BE2C (cell line): Measurements from ENCODE around the gene NRG4.
"Not testable (repeated sequence)": the region's sequence is repeated elsewhere in the genome, so short reads cannot be mapped to it uniquely, and the experiment has no call there.

Experiments used
- DNase-seq: peaks from one replicate; pipeline ENCODE4 v3.0.0-alpha.2; 2020
- H3K27me3 ChIP-seq: fragments of 250-450 bp; sonication (Bioruptor Pico); 2 replicates; pipeline ENCODE4 v1.5.1; 2020; ENCODE audit warnings: mild to moderate bottlenecking
- H3K36me3 ChIP-seq: fragments of 250-450 bp; sonication (Bioruptor Pico); 2 replicates; pipeline ENCODE4 v1.5.1; 2020; ENCODE audit warnings: mild to moderate bottlenecking
- H3K4me1 ChIP-seq: fragments of 250-450 bp; sonication (Bioruptor Pico); 2 replicates; pipeline ENCODE4 v1.5.1; 2020
- H3K4me3 ChIP-seq: 2 replicates; pipeline ENCODE4 v1.5.1; 2011; ENCODE audit warnings: low read depth, low read length
- H3K9me3 ChIP-seq: fragments of 250-450 bp; sonication (Bioruptor Pico); 2 replicates; pipeline ENCODE4 v1.5.1; 2020
- TF ChIP-seq, protein P1 (sequence below): IDR thresholded peaks from 2 replicates; pipeline ENCODE4 v1.5.1; 2012; ENCODE audit warnings: mild to moderate bottlenecking, low read depth, low read length

NRG4 gene

DNA sequence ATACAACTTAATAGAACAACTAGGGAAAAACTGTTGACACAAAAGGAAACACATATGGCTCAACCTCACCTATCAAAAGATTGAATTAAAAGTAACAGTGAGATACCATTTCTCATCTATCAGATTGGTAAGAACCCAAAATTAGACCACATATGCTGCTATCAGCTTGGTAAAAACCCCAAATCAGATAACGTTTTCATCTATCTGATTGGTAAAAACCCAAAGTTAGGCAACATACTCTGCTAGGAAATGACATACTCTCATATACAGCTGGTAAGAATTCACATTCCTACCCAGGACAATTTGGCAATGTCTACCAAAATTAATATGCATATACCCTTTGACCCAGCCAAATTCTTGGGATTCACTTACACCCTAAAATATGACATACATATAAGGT is 26.3 kb downstream of the NRG4 start:
- Histone ChIP-seq H3K4me1 (no peaks in the 10 kb centered on the region), H3K36me3 (no peaks in the 10 kb centered on the region), H3K4me3 (no peak overlapping the region), H3K27me3 (peaks cover 18% of the 10 kb centered on the region), H3K9me3 (no peaks in the 10 kb centered on the region)
- TF ChIP-seq, protein P1, sequence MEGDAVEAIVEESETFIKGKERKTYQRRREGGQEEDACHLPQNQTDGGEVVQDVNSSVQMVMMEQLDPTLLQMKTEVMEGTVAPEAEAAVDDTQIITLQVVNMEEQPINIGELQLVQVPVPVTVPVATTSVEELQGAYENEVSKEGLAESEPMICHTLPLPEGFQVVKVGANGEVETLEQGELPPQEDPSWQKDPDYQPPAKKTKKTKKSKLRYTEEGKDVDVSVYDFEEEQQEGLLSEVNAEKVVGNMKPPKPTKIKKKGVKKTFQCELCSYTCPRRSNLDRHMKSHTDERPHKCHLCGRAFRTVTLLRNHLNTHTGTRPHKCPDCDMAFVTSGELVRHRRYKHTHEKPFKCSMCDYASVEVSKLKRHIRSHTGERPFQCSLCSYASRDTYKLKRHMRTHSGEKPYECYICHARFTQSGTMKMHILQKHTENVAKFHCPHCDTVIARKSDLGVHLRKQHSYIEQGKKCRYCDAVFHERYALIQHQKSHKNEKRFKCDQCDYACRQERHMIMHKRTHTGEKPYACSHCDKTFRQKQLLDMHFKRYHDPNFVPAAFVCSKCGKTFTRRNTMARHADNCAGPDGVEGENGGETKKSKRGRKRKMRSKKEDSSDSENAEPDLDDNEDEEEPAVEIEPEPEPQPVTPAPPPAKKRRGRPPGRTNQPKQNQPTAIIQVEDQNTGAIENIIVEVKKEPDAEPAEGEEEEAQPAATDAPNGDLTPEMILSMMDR: no peak
- DNase-seq: no peak

DNA sequence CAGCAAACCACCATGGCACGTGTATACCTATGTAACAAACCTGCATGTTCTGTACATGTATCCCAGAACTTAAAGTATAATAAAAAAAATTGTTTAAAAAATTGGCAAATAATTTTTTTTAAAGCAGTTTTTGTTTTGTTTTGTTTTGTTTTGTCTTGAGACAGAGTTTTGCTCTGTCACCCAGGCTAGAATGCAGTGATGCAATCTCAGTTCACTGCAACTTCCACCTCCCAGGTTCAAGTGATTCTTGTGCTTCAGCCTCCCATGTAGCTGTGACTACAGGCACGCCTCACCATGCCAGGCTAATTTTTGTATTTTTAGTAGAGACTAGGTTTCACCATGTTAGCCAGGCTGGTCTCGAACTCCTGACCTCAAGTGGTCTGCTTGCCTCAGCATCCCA is 27.5 kb downstream of the NRG4 start:
- not testable (repeated sequence) for DNase-seq, H3K9me3 ChIP-seq, H3K36me3 ChIP-seq, H3K4me1 ChIP-seq, H3K4me3 ChIP-seq
- H3K27me3 ChIP-seq: peaks cover 18% of the 10 kb centered on the region

DNA sequence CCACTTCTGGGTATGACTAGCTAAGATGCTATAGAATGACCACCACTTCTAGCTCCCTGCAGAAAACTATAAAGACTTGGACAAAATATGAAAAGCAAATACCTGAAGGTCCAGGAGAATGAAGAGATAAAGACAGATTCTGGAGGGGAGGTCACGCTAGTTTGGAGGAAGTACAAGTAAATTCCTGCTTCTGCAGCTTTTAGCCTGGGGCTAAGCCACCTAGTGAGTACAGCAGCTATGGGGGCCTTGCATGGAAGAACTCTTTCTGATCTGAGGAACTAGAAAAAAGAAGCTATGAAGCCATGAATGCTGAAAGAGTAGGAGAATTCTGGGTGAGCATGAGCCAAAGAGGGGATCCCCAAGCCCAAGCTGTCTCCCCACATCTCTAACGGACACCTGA is 29.8 kb downstream of the NRG4 start:
- Histone ChIP-seq H3K4me3 (no peak overlapping the region), H3K4me1 (no peaks in the 10 kb centered on the region), H3K36me3 (no peaks in the 10 kb centered on the region), H3K9me3 (no peaks in the 10 kb centered on the region), H3K27me3 (peaks cover 19% of the 10 kb centered on the region)
- DNase-seq: no peak
- TF ChIP-seq, protein P1: no peak

DNA sequence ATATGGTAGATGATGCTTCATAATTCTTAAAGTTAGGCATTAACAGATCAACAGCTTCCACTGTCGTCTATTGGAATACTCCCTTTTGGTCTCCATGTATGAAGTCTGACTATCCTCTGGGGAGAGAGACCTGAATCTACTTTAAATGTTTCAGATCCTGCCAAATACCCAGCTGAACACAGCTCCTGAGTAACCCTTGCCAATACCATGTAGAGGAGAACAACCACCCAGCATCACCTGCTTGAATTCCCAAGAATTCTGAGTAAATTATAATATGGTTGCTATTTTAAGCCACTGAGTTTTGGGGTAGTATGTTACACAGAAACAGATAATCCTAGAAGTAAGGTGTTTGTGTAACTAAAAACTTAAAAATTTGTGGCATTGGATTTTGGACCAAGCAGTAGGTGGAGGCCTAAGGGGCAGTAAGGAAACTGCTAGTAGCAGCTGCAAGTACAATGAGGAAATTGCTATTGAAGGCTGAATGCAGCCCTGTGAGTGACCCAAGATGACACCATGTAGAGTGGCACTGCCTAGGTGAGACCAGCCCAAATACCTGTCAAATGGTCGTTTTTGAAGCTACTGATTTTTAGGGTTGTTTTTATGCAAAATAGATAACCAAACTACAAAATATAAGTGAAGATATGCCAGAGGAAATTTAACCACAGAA is 30.9 kb downstream of the NRG4 start:
- Histone ChIP-seq H3K4me3 (no peak overlapping the region), H3K27me3 (peaks cover 31% of the 10 kb centered on the region), H3K9me3 (no peaks in the 10 kb centered on the region; the same call in 1 of the 2 replicates), H3K36me3 (no peaks in the 10 kb centered on the region), H3K4me1 (no peaks in the 10 kb centered on the region)
- no peak for DNase-seq
- TF ChIP-seq, protein P1: no peak

DNA sequence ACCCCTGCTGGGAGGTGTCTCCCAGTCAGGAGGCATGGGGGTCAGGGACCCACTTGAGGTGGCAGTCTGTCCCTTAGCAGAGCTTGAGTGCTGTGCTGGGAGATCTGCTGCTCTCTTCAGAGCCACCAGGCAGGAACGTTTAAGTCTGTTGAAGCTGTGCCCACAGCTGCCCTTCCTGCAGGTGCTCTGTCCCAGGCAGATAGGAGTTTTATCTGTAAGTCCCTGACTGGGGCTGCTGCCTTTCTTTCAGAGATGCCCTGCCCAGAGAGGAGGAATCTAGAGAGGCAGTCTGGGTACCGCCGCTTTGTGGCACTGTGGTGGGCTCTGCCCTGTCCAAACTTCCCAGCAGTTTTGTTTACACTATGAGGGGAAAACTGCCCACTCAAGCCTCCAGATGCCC is 35.5 kb downstream of the NRG4 start:
- not testable (repeated sequence) for H3K9me3 ChIP-seq, H3K4me1 ChIP-seq, H3K36me3 ChIP-seq, DNase-seq, H3K4me3 ChIP-seq
- peaks cover 43% of the 10 kb centered on the region for H3K27me3 ChIP-seq

DNA sequence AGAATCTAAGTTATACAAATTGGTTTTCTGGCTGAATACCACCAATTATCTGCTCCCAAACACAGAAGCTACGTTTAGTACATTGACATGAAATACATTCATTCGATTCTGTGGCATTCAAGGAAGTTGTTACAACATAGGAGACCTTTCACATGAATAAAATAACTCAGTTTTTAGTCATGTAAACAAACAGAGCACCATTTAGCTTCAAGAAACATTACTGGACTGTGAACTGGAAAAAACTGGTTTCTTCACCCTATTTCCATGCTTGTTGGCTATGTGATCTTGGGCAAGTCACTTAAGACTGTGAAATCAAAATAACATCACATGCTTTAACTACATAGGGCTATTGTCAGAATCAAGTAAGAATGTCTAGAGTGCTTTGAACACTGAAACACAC is 46.2 kb downstream of the NRG4 start:
- H3K4me3 ChIP-seq: no peak overlapping the region
- TF ChIP-seq, protein P1: no peak
- H3K27me3 ChIP-seq: peaks cover 17% of the 10 kb centered on the region
- H3K4me1 ChIP-seq: no peaks in the 10 kb centered on the region
- no peak for DNase-seq
- H3K9me3 ChIP-seq: no peaks in the 10 kb centered on the region
- H3K36me3 ChIP-seq: no peaks in the 10 kb centered on the region

DNA sequence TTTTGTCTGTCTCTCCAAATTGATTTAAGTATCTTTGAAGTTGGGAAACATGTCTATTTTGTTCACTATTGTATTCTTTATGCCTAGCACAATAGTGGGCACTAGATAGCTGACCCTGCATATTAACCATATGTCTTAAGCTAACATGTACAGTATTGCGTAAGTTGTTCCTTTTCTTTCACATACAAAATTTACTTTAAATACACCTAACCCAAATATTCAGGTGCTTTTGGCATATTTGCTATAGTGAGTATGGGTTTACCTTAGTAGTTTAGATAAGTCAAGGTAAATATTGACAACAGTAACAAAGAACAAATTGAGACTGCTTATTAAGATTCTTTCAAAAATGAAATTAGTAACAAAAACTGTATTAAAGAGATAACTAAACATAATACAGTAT is 50.9 kb downstream of the NRG4 start:
- TF ChIP-seq, protein P1: no peak
- Histone ChIP-seq H3K27me3 (peaks cover 24% of the 10 kb centered on the region), H3K36me3 (no peaks in the 10 kb centered on the region), H3K4me1 (no peaks in the 10 kb centered on the region), H3K4me3 (no peak overlapping the region), H3K9me3 (no peaks in the 10 kb centered on the region)
- DNase-seq: no peak
